Hippocampal formation (tissue), 2 donors: ENCODE data around the gene PHACTR2.
"Not testable (repeated sequence)": the region's sequence is repeated elsewhere in the genome, so short reads cannot be mapped to it uniquely, and the experiment has no call there.

Experiments used
- DNase-seq, 2 donors: peaks; one replicate each; lab custom pipeline; 2025; lab: John Stamatoyannopoulos, UW

PHACTR2 gene

DNA sequence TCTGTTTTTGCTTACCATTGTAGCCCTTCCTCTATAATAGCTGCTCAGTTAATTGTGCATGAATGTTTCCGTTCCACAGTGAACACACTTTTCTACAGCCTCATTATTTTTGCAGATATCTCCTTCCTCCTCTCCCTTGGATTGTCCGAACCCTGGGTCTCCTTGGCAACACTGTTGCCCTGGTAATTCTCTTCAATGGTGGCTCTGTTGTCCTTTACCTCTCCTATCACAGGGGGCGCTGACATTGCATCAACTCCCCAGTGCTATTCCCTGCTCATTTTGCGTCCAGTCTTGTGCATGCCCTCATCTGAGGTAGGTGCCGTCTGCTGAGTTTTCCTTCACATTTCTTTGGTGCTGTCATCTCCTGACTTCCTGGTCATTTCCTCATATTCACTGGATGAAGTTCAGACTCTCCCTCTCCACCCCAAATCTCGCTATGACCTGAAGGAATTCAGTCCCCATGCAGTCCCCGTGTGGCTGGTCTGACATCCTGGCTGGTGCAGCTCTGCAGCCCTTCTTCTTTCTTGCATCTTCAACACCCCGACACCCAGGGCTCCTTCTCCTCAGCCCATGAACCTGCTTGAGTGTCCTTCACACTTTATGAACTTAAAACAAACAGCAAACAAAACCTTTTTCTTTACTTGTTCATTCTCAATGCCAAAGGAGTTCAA lies 21.1 kb downstream of the PHACTR2 start:
- DNase-seq, result no peak

DNA sequence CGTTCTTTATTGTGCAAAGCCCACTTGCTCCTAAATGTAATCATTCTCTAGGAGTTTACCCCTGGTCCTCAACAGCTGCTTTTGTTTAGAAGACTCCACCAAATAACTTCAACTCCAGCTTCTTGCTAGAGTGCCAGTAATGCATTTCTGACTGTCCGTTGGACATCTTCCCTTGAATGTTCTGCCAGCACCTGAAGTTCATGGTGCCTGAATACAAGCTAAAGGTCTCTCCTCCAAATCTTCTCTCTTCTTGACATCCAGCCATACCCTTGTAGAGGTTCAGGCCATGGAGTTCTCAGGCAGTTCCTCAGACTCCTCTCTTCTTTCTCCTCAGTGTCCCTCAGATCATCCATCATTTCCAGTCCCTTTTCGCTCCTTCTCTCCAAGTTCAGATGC lies 21.7 kb downstream of the PHACTR2 start:
- no peak for DNase-seq

DNA sequence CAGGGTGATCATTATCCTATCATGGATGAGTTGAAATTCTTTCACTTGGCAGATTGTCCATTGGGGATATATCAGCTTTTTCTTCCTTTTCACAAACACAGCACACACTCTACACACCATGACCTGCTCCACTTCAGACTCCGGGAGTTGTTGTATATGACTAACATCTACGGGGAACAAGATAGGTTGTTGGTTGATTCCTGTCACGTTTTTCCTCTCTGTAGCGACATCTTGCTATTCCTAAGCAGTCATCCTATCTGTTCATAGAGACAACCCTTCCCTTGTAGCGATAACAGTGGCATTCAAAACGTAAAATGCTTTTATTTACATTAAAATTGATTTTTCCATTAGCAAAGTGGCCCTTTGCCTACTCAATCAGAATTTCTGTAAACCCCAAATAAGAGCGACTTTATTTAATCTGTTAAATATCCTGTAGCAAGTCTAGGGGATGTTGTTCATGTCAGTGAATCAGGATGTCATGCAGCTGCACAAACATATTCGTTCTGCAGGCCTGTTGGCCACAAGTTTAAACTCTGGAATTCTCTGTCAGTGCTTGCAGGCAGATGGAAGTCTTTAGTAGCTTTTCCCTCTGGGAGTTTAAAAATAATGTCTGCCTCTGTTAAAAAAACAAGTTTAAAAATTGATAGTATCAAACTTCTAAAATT lies 23.1 kb downstream of the PHACTR2 start:
- no peak for DNase-seq

DNA sequence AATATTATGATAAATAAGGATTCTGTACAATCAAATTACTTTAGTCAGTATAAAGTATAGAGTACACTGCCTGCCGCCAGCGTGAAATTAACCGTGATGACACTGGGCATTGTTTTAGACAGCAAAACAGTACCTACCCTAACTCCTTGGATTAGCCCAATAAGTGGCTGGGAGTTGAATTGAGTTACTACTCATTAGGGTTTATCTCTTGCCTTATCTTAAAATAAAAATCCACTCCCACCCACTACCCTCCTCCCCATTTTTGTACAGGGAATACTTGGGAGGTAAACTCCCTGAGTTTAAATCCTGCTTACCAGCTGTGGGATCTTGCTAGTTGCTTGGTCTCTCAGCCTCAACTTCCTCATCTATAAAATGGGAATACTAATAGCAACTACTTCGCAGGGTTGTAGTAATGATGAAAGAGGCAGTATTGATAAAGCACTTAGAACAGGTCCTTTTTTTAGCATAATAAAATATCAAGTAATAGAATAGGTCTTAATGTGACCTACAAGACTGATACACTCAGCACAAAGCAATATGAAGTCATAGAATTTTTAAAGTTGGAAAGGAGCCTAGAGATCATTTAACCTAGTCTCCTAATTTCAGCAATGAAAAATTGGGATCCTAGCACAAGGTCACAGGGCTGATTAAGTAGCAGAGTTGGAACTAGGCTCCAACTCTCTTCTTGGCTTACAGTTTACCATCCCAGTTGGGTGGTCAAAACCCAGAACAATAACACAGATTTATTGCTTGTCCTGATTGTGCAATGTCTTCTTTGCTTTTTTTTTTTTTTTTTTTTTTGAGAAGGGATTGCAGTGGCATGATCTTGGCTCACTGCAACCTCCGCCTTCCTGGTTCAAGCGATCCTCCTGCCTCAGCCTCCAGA lies 23.8 kb downstream of the PHACTR2 start:
- DNase-seq, result no peak

DNA sequence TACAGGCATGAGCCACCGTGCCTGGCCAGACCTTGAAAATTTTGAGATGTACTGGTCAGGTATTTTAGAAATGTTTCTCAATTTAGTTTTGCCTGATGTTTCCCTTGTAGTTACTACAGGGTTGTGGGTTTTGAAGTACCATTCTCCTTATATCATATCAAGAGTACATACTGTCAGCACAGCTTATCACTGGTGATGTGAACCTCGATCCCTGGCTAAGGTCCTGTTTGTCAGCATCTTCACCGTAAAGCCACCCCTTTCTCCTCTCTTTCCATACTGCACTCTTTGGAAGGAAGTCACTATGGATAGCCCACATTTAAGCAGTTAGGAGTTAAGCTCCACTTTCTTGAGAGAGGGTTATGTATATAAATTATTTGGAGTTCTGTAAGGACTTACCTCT lies 27.8 kb downstream of the PHACTR2 start:
- DNase-seq, result no peak

DNA sequence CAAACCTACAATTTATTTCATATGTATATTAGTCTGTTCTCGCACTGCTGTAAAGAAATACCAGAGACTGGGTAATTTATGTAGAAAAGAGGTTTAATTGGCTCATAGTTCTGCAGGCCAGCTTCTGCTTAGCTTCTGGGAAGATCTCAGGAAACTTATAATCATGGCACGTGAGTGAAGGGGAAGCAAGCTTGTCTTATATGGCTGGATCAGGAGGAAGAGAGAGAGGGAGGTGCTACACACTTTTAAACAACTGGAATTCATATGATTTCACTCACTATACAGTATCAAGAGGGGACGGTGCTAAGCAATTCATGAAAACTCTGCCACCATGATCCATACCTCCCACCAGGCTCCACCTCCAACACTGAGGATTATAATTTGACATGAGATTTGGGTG lies 29.9 kb downstream of the PHACTR2 start:
- no peak for DNase-seq

DNA sequence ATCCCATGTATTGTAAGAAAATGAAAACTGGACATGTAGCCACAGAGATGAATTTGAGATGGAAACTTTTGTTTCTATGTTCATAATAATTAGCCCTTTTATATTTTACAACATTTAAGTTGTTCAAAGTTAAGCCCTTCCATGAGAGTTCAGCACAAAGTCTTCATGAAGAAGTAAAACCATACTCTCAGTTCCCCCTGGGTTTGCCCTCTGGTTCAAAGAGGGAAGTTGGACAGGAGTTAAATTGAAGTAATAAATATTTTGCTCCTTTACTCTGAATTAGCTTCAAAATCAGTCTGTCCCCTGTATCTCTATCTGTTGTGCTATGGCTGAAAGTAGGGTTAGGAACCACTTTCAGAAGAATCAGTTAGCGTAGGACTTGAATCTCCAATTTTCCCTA lies 31.1 kb downstream of the PHACTR2 start:
- no peak for DNase-seq

DNA sequence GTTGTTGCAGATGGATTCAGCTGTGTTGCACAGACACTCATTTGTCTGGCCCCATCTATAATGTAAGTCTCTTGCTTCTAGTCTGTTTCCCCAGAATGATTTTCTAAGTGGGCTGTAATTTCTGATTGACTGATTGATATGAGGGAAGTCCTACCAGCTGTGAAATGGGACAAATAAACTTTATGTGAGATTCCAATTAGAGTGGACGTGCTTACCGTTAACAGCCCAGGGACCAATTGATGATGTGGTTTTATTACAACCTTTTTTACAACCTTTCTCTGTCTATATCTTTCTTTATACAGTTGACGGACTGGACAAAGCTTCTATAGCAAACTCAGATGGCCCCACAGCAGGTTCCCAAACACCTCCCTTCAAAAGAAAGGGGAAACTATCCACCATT lies 33.9 kb downstream of the PHACTR2 start:
- no peak for DNase-seq

DNA sequence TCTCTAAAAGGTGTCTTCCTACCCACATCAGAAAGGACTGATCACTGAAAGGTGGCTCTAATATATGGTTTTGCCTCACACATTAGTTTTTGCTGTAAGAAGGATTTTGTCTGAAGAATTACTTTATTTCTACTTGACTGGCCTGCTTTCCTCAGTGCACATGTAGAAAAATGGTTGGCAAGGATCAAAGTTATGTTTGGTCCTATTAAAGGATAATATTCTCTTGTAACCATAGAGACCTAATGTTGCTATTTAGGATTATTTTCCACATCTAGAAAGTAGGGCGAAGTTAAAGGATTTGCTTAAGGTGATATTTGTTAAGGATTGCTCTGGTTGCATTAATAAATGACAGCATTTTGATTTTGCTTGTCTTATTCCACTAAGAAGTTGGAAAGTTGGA lies 40.7 kb downstream of the PHACTR2 start:
- no peak for DNase-seq

DNA sequence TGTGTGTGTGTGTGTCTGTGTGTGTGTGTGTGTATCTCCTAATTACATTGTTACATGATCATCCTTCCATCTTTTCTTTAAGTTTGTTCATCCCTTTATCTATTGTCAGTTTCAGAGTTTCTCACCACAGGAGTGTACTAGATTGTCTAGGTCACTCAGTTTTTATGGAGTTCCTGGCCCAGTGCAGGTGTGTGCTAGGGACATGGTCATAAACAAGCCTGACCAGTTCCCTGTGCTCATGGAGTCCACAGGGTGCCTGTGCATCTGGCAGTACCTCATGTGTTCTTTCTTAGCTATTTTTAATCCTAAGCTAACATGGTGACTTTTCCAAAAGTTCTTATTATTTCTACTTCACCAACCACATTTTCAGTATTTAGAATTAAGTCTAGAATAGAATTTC lies 43.9 kb downstream of the PHACTR2 start:
- no peak for DNase-seq

DNA sequence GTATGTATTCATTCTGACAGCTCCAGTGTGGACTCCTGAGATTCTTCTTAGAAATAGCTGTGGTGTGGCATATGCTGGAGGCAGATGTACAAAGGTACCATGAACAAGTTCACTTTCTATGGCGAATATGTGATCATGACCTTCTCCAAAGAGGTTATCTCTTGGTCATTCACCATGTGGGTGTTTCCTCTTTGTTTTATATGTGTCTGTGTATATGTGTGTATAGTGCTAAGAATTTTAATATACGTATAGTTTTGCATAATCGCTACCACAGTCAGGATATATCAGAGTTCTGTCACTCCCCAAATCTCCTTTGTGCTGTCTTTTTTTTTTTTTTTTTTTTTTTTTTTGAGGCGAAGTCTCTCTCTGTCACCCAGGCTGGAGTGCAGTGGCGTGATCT lies 47.1 kb downstream of the PHACTR2 start:
- no peak for DNase-seq

DNA sequence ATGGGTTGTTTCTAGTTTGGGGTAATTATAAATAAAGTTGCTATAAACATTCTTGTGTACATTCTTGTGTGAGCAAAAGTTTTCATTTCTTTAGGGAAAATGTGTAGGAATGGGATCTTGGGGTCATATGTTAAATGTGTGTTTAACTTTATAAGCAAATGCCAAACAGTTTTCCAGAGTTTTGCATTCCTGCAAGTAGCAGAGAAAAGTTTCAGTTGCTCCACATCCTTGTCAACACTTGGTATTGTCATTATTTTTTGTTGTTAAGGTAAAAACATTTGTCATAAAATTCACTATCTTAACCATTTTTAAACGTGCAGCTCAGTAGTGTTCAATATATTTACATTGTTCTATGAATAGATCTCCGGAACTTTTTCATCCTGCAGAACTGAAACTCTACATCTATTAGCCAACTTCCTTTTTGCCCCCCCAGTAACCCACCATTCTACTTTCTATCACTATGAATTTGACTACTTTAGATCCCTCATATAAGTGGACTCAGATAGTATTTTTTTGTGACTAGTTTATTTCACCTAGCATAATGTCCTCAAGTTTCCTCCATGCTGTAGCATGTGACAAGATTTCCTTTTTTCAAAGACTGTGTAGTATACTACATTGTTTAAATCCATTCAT lies 48.4 kb downstream of the PHACTR2 start:
- DNase-seq, result no peak

DNA sequence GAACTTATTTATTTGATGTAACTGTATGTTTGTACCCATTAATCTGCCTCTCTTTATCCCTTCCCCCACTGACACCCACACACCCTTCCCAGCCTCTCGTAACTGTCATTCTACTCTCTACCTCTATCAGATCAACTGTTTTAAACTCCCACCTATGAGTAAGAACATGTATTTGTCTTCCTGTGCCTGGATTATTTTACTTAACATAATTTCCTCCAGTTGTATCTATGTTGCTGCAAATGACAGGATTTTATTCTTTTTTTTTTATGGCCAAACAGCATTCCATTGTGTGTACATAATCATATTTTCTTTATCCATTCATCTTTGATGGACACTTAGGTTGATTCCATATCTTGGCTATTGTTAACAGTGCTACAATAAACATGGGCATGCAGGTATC lies 49.3 kb downstream of the PHACTR2 start:
- no peak for DNase-seq

DNA sequence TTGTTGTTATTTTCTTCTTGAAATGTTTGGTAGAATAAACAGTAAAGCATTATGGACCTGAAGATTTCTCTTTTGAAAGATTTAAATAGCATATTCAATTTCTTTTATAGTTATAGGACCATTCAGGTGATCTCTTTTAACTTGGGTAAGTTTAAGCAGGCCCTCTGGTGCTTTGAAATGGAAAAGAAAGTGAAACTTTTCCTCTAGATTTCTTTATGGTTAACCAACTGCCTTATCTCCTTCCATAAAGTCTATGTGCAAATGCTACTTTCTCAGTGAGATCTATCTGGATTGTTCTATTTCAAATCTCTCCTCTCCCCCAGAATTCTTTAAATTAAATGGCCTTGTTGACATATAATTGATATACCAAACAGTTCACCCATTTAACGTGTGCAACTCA lies 54.0 kb downstream of the PHACTR2 start:
- DNase-seq, result no peak

DNA sequence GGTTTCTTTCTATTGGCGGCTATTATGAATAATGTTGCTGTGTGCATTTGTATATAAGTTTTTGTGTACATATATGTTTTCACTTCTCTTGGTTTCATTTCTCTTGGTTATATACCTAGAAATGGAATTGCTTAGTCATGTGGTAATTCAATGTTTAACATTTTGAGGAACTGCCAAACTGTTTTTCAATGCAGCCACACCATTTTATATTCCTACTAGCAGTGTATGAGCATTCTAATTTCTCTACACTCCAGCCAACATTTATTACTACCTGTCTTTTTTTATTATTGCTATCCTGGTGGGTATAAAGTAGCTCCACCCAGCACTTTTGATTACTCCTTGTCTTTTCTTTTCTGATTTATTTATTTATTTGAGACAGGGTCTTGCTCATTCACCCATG lies 54.8 kb downstream of the PHACTR2 start:
- no peak for DNase-seq

DNA sequence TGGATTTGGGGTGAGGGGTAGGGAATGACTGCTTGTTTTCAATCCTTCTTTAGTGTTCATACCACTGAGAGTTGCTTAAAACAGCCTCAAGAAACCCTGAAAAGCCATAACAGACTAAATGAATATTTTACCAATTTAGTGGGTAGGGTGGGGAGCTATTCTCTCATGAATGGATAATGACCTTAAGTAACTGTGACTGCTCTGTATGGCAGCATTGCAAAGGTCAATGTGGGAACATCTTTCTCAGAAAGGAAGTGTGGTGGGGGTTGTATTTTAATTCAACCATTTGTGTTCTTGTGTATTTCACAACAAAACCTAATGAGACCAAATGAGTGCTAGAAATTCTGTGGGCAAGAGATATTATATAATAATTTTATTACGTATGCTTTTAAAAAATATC lies 55.7 kb downstream of the PHACTR2 start:
- no peak for DNase-seq

DNA sequence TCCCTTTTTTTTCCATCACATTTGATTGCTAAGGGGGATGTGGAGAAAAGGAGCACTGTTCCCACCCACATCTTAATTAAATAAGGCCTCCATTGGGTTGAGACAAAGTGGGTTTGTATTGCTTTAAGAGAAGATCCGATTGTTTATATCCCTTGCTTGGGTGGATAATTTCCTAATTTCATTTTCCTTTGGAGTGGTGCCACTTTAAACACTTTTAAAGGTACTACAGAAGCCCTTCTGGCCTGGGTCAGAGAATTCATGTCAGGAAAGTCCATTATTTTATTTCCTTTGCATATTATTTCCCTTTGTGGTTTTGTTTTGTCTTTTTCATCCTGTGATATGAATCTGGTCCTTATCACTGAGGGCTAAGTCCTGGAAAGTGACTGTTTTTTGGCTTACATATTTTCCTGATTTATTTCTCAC lies 56.9 kb downstream of the PHACTR2 start:
- no peak for DNase-seq

DNA sequence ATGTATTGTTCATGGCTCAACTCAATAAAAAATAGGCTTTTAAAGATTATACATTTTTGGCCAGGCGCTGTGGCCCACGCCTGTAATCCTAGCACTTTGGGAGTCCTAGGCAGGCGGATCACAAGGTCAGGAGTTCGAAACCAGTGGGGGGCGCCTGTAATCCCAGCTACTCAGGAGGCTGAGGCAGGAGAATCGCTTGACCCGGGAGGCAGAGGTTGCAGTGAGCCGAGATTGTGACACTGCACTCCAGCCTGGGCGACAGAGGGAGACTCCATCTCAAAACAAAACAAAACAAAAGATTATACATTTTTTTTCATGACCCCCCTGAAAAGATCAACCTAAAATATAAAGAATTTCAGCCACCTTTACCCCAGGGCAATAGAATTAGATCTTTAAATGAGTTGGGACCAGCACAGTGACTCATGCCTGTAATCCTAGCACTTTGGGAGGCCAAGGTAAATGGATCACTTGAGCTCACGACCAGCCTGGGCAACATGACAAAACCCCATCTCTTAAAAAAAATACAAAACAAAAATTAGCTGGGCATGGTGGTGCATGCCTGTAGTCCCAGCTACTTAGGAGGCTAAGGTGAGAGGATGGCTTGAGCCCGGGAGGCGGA lies 60.4 kb downstream of the PHACTR2 start:
- DNase-seq, result not testable (repeated sequence)

DNA sequence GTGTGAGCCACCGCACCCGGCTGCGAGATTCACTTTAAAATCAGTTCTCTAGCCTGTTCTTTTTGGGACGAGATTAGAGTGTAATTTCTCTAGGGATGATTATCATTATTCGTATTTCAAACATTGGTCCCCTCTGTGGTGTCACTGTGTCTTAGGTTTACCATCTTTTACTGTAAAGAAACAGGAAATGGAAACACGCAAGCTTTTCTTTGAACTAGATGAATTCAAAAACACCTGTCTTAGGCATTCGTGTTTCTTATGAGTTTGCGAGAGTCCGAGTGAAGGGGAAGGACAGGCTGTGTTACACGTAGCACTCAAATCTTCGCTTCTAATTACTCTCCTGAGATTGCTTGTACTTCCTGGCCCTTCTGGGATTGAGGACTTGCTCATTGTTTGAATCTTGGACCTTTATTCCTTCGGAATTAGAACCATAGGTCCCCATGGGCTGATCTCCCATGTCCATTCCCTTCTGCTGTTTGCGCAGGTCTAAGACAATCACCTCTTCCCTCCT lies 61.6 kb downstream of the PHACTR2 start:
- DNase-seq, result no peak

DNA sequence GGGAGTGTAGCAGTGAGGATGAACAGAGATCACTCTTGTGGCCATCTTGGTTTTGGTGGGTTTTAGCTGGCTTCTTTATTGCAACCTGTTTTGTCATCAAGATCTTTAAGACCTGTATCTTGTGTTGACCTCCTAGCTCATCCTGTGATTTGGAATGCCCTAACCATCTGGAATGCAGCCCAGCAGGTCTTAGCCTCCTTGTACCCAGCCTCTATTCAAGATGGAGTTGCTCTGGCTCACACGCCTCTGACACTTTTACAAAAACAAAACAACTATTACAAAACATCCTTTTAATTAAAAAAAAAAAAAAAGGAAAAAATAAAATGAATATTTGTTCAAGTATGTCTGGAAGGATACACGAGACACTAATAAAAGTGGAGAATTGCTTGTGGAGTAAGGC lies 62.4 kb downstream of the PHACTR2 start:
- no peak for DNase-seq

DNA sequence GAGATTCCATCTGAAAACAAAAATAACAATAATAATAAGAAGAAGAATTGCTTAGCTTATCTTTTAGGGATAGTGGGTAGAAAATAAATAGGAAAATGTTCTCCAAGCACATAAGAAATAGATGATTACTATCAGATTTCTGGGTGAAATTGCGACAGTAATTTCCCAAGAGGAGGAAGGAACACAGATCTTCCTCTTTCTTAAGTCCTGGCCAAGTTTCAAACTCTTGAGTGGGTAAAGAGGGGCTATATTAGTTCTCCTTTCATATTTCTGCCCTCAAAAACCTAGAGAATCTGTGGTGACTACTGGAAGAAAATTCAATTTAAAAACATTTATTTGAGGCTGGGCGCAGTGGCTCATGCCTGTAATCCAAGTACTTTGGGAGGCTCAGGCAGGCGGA lies 63.7 kb downstream of the PHACTR2 start:
- no peak for DNase-seq
